GM23248 (cell line): ENCODE results near the gene HMX3. TPM values are rescaled to one million over a fixed set of nuclear protein-coding genes. Genes with fewer than 3 reads are reported as not detected.
A peak's percentile ranks its signal among the peaks of the same experiment; 100 is the strongest.

Experiments
- DNase-seq: peaks from one replicate; pipeline ENCODE4 v3.0.0-alpha.2; 2015
- H2AFZ ChIP-seq: fragments of 200-600 bp; sonication (generic); 2 replicates; pipeline ENCODE4 v1.6.1; 2016; ENCODE audit warnings: antibody characterized with exemption
- H3F3A ChIP-seq: fragments of 200-600 bp; sonication (generic); 2 replicates; pipeline ENCODE4 v1.6.1; 2016; ENCODE audit warnings: mild to moderate bottlenecking, antibody characterized with exemption, mixed run types; ENCODE audit not compliant: insufficient read depth
- H3K27ac ChIP-seq: fragments of 200-600 bp; sonication (generic); 2 replicates; pipeline ENCODE4 v1.5.1; 2016; ENCODE audit warnings: mild to moderate bottlenecking
- H3K27me3 ChIP-seq: fragments of 200-600 bp; sonication (generic); replicated peaks from 2 replicates; pipeline ENCODE4 v1.6.1; 2016; ENCODE audit warnings: mild to moderate bottlenecking; ENCODE audit not compliant: insufficient read depth
- H3K36me3 ChIP-seq: fragments of 200-600 bp; sonication (generic); 2 replicates; pipeline ENCODE4 v1.6.1; 2016; ENCODE audit warnings: low read depth, mild to moderate bottlenecking
- H3K4me1 ChIP-seq: fragments of 200-600 bp; sonication (generic); 2 replicates; pipeline ENCODE4 v1.6.1; 2016; ENCODE audit warnings: mild to moderate bottlenecking; ENCODE audit not compliant: insufficient read depth
- H3K4me2 ChIP-seq: fragments of 200-600 bp; sonication (generic); one replicate; pipeline ENCODE4 v1.6.1; 2016; ENCODE audit warnings: mild to moderate bottlenecking; ENCODE audit not compliant: unreplicated experiment
- H3K4me3 ChIP-seq: fragments of 200-600 bp; sonication (generic); 2 replicates; pipeline ENCODE4 v1.5.1; 2016; ENCODE audit warnings: mild to moderate bottlenecking
- H3K79me2 ChIP-seq: fragments of 200-600 bp; sonication (generic); 2 replicates; pipeline ENCODE4 v1.6.1; 2016; ENCODE audit warnings: mild to moderate bottlenecking; ENCODE audit not compliant: insufficient read depth
- H3K9ac ChIP-seq: fragments of 200-600 bp; sonication (generic); 2 replicates; pipeline ENCODE4 v1.6.1; 2016; ENCODE audit warnings: mild to moderate bottlenecking
- H3K9me2 ChIP-seq: fragments of 200-600 bp; sonication (generic); 2 replicates; pipeline ENCODE4 v1.6.1; 2016; ENCODE audit warnings: mixed run types, mild to moderate bottlenecking, moderate library complexity; ENCODE audit not compliant: insufficient read depth
- H3K9me3 ChIP-seq: fragments of 200-600 bp; sonication (generic); one replicate; pipeline ENCODE4 v1.6.1; 2017; ENCODE audit warnings: low read depth
- H4K20me1 ChIP-seq: fragments of 200-600 bp; sonication (generic); 2 replicates; pipeline ENCODE4 v1.6.0; 2016; ENCODE audit not compliant: insufficient read depth
- EZH2 ChIP-seq: fragments of 200-600 bp; sonication (generic); IDR thresholded peaks from 2 replicates; pipeline ENCODE4 v1.6.1; 2018; ENCODE audit warnings: antibody characterized with exemption, mild to moderate bottlenecking; ENCODE audit not compliant: insufficient read depth, poor library complexity, severe bottlenecking
- EZH2phosphoT487 ChIP-seq: fragments of 200-600 bp; sonication (generic); IDR thresholded peaks from 2 replicates; pipeline ENCODE4 v1.6.1; 2018; ENCODE audit warnings: antibody characterized with exemption, moderate library complexity, mild to moderate bottlenecking, low read depth; ENCODE audit not compliant: insufficient read depth
- WGBS, 2 experiments: methylation state at CpG; one replicate each; pipeline ENCODE4 v1.1.6; 2015 to 2017; ENCODE audit warnings: low lambda C conversion rate in 2 of 2, low coverage in 1 of 2; ENCODE audit errors: missing lambda C conversion rate in 2 of 2; 5-methylcytosine and 5-hydroxymethylcytosine counted together
- in situ Hi-C: fragments of 300-500 bp; cut with MboI; formaldehyde crosslinking; loops from 2 replicates; pipeline ENCODE4 v1.15.0; 2020
- polyA plus RNA-seq: library from polyadenylated mRNA; unstranded; fragments of >200 nt; fragmentation: Nextera tagmentation; extraction: Ambion mirVana; gene quantifications from 2 replicates; pipeline ENCODE4 v1.2.1, GENCODE V29; 2016
- total RNA-seq: library from RNA; depleted of rRNA; stranded (reverse); fragments of >200 nt; shearing (Covaris generic); gene quantifications from 2 replicates; pipeline ENCODE4 v1.2.3, GENCODE V29; 2014

Gene HMX3
- total and polyA plus RNA-seq, 2 experiments from 2014 or later: not detected

DNA sequence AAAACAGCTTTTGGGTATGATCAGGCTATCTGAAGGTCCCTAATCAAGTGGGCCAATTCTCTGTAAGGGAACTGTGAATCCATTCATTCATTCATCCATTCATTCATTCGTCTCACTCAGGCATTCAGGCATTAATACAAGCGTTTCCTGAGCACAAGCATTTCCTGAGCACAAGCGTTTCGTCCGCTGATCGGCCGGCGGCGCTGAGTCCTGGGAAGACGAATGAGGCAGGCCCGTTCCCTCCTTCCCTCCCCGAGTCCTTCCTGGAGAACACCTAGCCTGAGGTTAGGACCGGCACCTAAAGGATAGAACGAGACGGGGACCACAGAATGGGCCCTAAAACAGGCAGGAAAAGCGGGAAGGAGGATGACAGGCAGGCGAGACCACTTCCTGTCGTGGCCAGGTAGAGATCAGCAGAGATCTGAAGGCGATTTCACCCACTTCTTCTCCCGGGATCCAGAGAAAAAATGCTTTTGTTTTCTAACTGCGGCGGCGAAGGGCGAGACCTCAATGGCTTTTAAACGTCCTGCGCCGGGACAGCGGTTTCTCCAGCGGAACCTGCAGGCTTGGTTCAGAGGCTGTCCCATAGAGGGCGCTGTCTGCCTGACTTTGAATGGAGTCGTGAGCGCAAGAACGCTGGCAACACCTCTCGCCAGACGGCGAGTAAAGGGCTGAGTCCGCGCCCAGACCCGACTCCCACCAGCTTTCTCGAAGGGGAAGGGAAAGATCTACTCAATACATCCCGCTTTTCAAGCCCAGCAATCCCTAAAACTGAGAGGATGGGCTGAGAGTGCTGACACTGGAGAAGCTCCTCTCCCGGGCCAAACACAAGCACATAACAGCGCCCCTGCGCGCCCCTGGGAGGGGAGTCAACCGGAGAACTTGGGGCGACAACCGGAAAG is 2.9 kb upstream of the HMX3 start:
- peak overlapping the region; percentile 84 for H3K4me2 ChIP-seq
- no peaks in the 10 kb centered on the region for H3K9me2 ChIP-seq
- in situ Hi-C loops: loop anchor here (10.0 to 25.0 kb wide), 2 partner anchors 422 to 829 kb away; no protein-coding TSS in a partner anchor
- H3K9me3 ChIP-seq: no peaks in the 10 kb centered on the region
- H3F3A ChIP-seq: no peaks in the 10 kb centered on the region
- WGBS, 2 experiments: 2% methylated on average over 47 of the region's 48 CpGs
- no peaks in the 10 kb centered on the region for H3K36me3 ChIP-seq
- no peaks in the 10 kb centered on the region for H4K20me1 ChIP-seq
- H2AFZ ChIP-seq: peak overlapping the region; percentile 69
- no peaks in the 10 kb centered on the region for H3K79me2 ChIP-seq
- H3K9ac ChIP-seq: no peak overlapping the region
- no peak overlapping the region for H3K27ac ChIP-seq
- H3K4me3 ChIP-seq: peak overlapping the region; percentile 63
- peak; percentile 86 for DNase-seq
- peaks cover 73% of the 10 kb centered on the region for H3K27me3 ChIP-seq
- no peaks in the 10 kb centered on the region for H3K4me1 ChIP-seq
- TF ChIP-seq EZH2phosphoT487 (no peak), EZH2 (peak; percentile 49)

DNA sequence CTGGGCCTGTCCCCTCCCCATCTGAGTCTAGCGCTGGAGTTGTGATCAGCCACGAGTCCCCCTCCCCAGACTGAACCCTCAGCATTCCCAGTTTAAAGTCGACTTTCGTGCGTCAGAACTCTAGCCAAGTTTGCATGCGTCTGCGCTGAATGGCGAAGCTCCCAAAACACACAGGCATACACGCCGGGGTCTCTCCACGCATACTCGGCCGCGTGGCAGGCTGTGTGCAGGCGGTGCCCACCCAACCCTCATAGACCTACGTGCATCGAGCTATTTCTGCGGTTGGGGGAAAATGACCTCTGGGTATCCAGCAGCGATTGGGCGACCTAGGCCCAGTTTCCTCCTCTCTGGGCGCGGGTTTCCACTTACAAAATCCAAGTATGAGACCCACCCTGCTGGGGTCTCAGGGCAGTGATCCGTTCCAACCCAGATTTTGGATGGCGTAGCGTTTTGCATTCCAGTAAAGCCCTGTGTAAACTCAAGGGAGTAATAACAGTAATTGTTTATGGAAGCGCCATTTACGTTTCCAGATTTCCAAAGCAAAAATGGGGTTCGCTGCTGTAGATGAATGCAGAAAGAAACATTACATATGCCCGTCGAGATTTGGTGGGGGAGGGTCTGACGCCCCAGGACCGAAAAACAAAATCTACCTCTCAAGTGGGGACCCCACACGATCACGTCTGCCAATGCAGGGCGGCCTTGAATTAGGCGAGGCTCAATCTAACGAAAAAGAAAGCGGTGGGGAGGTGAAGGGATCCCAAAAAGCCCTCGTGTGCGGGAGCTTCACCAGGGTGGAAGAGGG is 2.0 kb upstream of the HMX3 start:
- Histone ChIP-seq H3K9ac (no peak overlapping the region), H3K9me3 (no peaks in the 10 kb centered on the region), H3K4me3 (no peak overlapping the region), H3K36me3 (no peaks in the 10 kb centered on the region), H2AFZ (no peak overlapping the region), H3K27ac (no peak overlapping the region), H4K20me1 (no peaks in the 10 kb centered on the region), H3K79me2 (no peaks in the 10 kb centered on the region), H3K9me2 (no peaks in the 10 kb centered on the region), H3K4me2 (no peak overlapping the region), H3K4me1 (no peaks in the 10 kb centered on the region), H3K27me3 (peaks cover 73% of the 10 kb centered on the region), H3F3A (no peaks in the 10 kb centered on the region)
- DNase-seq: no peak
- WGBS, 2 experiments: 5 to 7% methylated on average over 40 of the region's 40 CpGs
- in situ Hi-C loops: loop anchor here (10.0 to 25.0 kb wide), 2 partner anchors 421 to 829 kb away; no protein-coding TSS in a partner anchor
- TF ChIP-seq EZH2phosphoT487 (no peak), EZH2 (peak; percentile 36)

GRCh38 chr10:123134343-123134914 is 1.3 kb upstream of the HMX3 start:
- H3F3A ChIP-seq: no peaks in the 10 kb centered on the region
- 5 to 8% methylated on average over 40 to 41 of the region's 42 CpGs for WGBS, 2 experiments
- peak; percentile 29 for DNase-seq
- peaks cover 79% of the 10 kb centered on the region for H3K27me3 ChIP-seq
- H3K79me2 ChIP-seq: no peaks in the 10 kb centered on the region
- H3K9me3 ChIP-seq: no peaks in the 10 kb centered on the region
- no peak overlapping the region for H3K9ac ChIP-seq
- H3K36me3 ChIP-seq: no peaks in the 10 kb centered on the region
- in situ Hi-C loops: loop anchor here (10.0 to 25.0 kb wide), 2 partner anchors 420 to 828 kb away; no protein-coding TSS in a partner anchor
- no peaks in the 10 kb centered on the region for H3K4me1 ChIP-seq
- H3K4me2 ChIP-seq: no peak overlapping the region
- no peaks in the 10 kb centered on the region for H4K20me1 ChIP-seq
- no peaks in the 10 kb centered on the region for H3K9me2 ChIP-seq
- TF ChIP-seq EZH2phosphoT487 (no peak), EZH2 (peak; percentile 20)
- no peak overlapping the region for H3K4me3 ChIP-seq
- no peak overlapping the region for H2AFZ ChIP-seq
- H3K27ac ChIP-seq: no peak overlapping the region

DNA sequence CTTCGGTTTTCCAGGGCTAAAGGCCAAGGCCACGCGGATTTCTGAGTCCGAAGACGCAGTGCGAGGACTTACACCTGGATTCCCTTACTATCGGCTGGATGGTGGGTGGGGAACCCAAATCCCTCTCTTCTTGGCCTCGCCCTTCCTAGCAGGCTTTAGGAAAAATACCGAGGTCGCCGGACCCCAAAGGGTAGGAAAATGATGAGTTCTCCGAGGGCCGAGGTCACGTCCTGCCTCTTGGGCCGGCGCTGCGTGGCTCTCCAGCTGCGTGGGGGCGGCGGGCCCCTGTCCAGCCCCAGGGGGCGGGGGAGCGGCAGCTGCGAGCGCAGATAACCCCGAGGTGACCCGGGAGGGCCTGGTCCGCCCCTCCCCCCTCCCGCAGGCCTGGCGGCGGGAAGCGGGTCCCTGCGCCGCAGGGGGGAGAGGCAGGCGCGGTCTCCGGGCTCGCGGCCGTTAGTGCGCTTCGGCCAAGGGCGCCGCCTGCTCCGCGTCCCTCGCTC is 805 bp upstream of the HMX3 start:
- TF ChIP-seq EZH2 (no peak), EZH2phosphoT487 (no peak)

More for the DNA sequence above, 805 bp upstream of the HMX3 start:
- Histone ChIP-seq H3K4me3 (no peak overlapping the region), H3K36me3 (no peaks in the 10 kb centered on the region), H3K9me2 (no peaks in the 10 kb centered on the region), H3K27me3 (peaks cover 84% of the 10 kb centered on the region), H3K79me2 (no peaks in the 10 kb centered on the region), H4K20me1 (no peaks in the 10 kb centered on the region), H3K27ac (no peak overlapping the region), H3K9ac (no peak overlapping the region), H2AFZ (no peak overlapping the region), H3F3A (no peaks in the 10 kb centered on the region), H3K4me2 (no peak overlapping the region), H3K4me1 (no peaks in the 10 kb centered on the region), H3K9me3 (no peaks in the 10 kb centered on the region)
- WGBS, 2 experiments: 2 to 3% methylated on average over 30 to 32 of the region's 46 CpGs
- no peak for DNase-seq
- in situ Hi-C loops: loop anchor here (10.0 to 25.0 kb wide), 2 partner anchors 420 to 827 kb away; no protein-coding TSS in a partner anchor
